GM18868 (cell line): ENCODE data around the gene ACOXL.
A peak's percentile ranks its signal among the peaks of the same experiment; 100 is the strongest.

ENCODE experiments used
- ATAC-seq: cut with Tn5 transposase; IDR thresholded peaks from one replicate; pipeline ENCODE4 v1.9.1; 2021; ENCODE audit warnings: mild to moderate bottlenecking, moderate library complexity; ENCODE audit not compliant: unreplicated experiment

ACOXL gene

DNA sequence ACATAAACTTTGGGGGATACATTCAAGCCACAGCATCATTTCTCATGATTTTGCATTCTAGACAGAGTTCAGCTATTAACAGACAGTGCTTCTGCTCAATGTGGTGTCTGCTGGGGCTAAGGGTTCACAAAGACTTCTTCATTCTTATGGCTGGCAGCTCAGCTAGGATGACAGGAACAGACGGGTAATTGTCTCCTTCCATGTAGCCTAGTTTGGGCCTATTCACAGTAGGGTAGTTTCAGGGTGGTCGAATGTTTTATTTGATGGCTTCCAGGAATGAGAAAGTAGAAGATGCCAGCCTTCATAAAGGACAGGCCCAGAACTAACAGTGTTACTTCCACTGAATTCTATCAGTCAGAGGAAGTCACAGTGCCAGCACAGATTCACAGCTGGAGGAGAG is 362.3 kb downstream of the ACOXL start:
- no peak for ATAC-seq

DNA sequence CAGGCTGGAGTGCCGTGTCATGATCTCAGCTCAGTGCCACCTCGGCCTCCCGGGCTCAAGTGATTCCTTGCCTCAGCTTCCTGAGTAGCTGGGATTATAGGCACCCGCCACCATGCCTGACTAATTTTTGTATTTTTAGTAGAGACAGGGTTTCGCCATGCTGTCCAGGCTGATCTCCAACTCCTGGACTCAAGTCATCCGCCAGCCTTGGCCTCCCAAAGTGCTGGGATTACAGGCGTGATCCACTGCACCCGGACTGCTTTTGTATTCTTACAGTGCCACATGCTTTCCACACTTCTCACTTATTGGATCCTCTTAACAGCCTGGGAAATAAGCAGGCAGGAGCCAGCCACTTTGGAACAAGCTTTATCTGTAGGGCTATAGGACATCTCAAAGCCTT is 363.1 kb downstream of the ACOXL start:
- no peak for ATAC-seq

GRCh38 chr2:111099402-111099801 is 367.0 kb downstream of the ACOXL start:
- no peak for ATAC-seq

- ATAC-seq, result peak; percentile 20
Measured at GRCh38 chr2:111100087-111100764, 367.9 kb downstream of the ACOXL start.

- peak; percentile 93 for ATAC-seq
Measured at GRCh38 chr2:111100765-111101162, 368.4 kb downstream of the ACOXL start.

DNA sequence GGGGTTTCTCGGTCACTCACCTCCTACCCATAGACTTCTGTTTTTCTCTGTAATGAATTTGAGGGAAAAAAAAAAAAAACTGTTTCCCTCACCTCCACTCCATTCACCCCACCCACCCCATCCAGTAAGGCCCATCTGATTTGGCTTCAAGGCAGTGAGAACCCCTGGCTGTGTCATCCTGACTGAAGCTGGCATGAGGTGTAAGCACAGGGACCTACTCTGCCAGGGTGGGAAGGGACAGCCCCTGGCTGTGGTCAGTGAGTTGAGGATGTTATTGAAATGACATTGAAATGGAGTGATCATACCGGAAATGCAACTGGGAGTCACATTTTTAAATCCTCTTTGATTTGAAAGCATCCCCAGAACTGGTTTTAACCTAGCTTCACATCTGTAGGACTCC is 369.2 kb downstream of the ACOXL start:
- ATAC-seq, result no peak

DNA sequence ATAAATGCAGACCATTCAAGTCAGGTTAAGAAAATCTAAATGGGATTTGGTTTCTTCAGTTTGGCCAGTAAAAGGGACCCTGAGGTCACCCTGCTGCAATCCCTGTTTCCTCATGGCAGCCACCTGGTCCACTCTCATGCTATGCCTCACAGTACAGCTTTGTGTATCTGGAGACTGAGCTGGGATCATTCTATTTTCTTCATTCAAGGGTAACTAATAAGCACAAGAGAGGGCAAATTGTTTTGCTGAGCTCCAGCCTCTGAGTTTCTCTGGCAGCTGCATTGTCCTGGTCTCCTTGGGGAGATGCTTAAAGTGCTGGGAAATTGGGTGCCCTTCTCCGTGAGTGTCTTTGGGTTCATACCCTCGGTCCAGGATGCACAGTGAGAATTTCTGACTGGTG is 369.8 kb downstream of the ACOXL start:
- no peak for ATAC-seq

GRCh38 chr2:111105926-111106325 is 373.6 kb downstream of the ACOXL start:
- no peak for ATAC-seq

DNA sequence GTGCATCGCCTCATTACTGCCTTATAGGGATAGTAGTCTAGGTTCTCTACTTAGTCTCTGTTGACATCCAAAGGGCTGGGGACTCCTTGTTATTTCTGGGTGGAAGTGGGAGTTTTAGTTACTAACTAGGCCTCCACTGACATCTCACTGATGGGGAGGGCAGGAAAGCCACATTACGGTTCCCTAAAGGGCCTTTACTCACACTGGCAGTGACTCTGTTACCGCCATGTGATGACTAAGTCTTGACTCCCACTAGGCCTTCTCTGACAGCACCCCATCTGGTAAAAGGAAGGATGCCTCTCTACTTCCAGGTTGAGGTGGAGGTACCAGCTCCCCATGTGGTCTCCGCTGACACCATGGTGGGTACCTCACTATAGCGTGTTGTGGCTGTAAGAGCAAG is 374.3 kb downstream of the ACOXL start:
- no peak for ATAC-seq

GRCh38 chr2:111108745-111109271 is 376.4 kb downstream of the ACOXL start:
- no peak for ATAC-seq

GRCh38 chr2:111111101-111111755 is 378.9 kb downstream of the ACOXL start:
- no peak for ATAC-seq

DNA sequence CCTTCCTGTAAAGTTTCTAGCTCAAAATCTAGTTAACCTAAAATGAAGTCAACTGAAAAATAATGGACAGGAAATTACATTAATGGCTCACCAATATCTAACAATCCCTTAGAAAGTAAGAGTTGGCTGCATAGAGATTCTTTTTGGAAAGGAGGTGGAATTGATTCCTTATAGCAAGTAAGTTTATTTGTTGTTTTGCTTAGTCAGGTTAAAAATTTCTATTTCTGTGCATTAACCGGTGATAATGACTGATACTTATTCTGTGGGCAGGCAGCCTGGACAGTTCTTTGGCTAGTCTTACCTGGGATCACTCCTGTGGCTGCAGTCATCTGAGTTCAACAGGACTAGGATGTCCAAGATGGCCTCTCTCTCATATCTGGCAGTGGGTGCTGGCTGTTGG is 381.5 kb downstream of the ACOXL start:
- no peak for ATAC-seq

DNA sequence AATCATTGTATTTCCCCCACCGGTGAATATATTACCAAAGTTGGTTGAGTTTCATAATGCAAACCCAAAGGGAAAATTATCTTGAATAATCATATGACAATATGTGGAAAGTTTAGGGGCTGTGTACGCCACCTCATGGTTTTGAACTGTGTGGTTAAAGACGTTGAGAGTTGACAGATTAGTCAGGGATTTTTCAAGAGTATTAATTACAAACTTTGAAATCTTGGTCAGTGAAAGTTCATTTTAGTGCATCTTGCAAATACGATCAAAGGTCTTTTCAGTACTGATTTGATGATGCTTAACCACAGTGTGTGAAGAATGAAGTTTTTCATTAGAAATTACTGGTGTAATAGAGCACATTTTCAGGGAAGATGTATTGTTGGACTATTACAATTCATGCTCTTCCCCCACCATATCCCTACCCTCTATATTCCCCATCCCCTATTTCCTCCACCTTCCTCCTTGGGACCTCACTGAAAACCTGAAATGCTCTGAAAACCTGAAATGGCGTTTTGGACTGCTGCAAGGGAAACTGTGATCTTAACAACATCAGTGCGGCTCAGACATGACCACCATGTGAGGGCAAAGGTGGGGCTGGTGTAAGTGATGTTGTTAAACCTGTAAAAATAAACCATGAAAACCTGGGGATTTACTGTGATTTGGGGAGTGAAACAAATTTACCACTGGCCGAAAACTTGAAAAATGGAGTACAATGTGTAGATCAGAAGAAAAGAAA is 383.8 kb downstream of the ACOXL start:
- ATAC-seq, result peak; percentile 36

DNA sequence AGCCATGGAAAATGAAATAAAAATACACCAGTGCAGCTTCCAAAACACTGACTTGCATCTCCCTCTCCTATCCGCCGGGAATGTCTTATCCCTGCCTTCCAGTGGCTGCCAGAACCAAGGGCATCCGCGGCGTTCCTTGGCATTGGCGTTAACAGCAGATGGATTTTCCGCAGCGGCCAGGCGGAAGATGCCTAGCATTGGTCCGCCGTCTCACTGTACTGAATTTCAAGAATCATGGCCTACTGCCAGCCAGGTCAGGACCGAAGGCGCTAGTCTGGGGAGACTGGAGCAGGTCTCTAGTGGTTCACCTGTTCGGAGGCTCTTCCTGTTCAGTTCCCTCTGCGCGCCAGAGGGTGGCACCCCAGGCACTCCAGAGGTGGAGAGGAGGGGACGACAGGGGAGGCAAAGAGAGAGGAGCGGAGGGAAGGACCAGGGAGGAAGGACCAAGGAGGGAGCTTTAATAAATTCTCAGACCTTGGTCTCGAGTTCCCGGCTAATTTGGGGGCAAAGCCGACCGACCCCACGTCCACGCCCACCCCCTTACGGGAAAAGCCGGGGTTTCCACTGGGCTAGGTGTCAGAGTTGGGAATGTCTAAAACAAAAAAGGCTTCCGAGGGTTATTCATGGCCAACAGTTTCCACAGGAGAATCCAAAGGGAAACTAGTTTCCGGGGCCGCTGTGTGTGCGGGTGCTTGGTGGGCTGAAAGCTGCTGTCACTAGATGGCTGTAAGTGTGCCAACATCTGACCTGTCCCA is 384.6 kb downstream of the ACOXL start:
- ATAC-seq, result no peak

DNA sequence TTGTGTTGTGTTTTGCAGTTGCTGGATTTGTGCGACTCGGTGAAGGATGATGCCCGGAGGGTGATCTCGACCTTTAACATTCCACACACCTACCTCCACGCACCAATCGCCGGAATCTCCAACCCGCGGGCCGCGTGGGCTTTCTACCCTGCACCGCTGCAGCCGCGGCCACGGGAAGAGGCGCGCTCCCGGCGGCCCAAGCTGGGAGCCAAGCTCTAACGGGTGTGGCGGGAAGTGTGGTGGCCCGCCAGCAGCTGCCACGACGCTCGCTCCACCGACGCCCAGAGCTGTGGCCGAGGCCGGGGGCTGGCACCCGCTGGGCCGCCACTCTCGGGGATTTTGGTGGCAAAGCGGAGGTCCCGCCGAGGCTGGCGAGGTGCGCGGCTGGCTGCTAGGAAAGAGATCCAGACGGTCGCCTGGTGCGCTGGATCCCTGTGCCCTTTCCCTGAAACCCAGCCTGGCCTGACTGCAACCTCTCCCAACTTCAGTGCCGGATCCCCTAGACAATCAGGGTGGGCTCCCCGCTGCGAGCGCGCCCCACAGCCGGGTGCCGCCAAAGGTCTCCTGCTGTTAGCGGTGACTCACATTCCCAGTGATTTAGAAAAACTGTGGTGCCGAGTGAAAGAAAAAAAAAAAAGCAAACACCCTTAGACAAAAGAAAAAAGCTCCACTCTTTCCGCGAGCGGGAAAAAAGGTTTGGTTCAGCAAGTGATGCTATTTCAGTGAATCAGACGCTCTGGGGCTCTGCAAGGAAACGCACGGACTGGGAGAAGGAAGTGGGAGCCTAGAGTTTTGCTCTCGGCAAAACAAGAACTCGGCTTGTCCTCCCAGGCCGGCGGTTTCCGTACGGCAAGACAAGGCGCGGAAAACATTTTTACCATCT is 385.5 kb downstream of the ACOXL start:
- ATAC-seq, result no peak

GRCh38 chr2:111118481-111118980 is 386.2 kb downstream of the ACOXL start:
- no peak for ATAC-seq

GRCh38 chr2:111118981-111119821 is 386.8 kb downstream of the ACOXL start:
- no peak for ATAC-seq

GRCh38 chr2:111119822-111120252 is 387.5 kb downstream of the ACOXL start:
- no peak for ATAC-seq
